Measurements from ENCODE around the gene MPPED1.

MPPED1 gene

DNA sequence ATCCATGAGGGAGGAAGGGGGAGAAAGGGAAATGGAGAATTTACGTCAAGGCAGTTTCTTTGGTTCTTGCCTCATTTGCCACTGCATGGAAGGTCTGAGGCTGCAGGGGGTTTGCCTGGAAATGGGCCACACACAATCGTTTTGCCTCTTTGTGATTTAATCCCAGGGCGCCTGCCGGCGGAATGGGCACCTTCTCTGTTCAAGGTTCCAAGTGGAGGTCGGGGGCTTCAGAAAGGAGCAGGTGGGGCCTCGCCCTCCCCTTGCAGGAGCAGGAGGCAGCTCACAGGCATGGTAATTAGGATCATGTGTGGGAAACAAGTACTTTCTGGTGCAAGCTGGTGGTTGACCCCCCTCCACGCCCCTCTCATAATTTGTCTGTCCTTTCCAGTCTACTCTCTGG is 29.9 kb downstream of the MPPED1 start:
- TF ChIP-seq, protein P1, sequence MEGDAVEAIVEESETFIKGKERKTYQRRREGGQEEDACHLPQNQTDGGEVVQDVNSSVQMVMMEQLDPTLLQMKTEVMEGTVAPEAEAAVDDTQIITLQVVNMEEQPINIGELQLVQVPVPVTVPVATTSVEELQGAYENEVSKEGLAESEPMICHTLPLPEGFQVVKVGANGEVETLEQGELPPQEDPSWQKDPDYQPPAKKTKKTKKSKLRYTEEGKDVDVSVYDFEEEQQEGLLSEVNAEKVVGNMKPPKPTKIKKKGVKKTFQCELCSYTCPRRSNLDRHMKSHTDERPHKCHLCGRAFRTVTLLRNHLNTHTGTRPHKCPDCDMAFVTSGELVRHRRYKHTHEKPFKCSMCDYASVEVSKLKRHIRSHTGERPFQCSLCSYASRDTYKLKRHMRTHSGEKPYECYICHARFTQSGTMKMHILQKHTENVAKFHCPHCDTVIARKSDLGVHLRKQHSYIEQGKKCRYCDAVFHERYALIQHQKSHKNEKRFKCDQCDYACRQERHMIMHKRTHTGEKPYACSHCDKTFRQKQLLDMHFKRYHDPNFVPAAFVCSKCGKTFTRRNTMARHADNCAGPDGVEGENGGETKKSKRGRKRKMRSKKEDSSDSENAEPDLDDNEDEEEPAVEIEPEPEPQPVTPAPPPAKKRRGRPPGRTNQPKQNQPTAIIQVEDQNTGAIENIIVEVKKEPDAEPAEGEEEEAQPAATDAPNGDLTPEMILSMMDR (IDR thresholded peaks at IDR 0.05; ENCODE audit: borderline replicate concordance, insufficient read depth, low read depth, low read length) = no peak

GRCh38 chr22:43442386-43443151 is 30.8 kb downstream of the MPPED1 start:
- TF ChIP-seq, protein P1 (IDR thresholded peaks at IDR 0.05; ENCODE audit: borderline replicate concordance, insufficient read depth, low read depth, low read length) = no peak
- H3K4me3 ChIP-seq (ENCODE audit: low read depth, low read length) = no peak overlapping the region

More for the DNA sequence above, 29.9 kb downstream of the MPPED1 start:
- no peak overlapping the region for H3K4me3 ChIP-seq (ENCODE audit: low read depth, low read length)

DNA sequence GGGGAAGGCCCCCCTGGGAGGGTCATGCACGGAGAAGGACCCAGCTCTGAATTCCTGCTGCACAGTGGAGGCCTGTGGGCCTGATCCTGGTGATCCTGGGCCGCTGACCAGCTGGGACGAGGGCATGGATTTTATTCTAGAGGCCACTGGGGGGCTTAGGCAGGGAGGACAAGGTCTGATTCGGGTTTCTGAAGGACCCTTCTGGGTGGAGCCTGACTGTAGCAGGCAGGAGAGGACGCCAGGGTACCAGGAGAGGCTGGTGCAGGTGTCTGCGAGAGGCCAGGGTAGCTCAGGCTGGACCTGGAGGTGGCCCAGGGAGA is 31.3 kb downstream of the MPPED1 start:
- H3K4me3 ChIP-seq (ENCODE audit: low read depth, low read length) = no peak overlapping the region
- TF ChIP-seq, protein P1 (IDR thresholded peaks at IDR 0.05; ENCODE audit: borderline replicate concordance, insufficient read depth, low read depth, low read length) = no peak

GRCh38 chr22:43446037-43446803 is 34.4 kb downstream of the MPPED1 start:
- TF ChIP-seq, protein P1 (IDR thresholded peaks at IDR 0.05; ENCODE audit: borderline replicate concordance, insufficient read depth, low read depth, low read length) = no peak
- H3K4me3 ChIP-seq (ENCODE audit: low read depth, low read length) = no peak overlapping the region

DNA sequence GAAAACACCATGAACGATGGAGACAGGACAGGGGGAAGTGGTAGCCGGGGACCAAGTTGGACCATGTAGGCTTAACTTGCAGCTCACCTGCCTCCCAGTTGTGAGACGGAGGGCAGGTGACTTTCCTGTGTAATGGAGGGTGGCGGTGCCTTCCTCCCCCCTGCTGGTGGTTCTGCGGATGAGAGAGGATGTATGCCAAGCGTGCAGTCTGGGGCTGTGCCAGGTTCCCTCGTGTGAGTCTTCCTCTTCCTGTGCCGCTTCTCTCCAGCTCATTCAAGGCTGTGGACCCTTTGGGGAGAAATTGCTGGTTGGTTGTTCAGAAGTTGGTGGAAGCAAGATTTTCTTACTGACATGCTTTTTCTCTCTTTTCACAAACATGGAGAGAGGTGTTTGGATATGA is 35.1 kb downstream of the MPPED1 start:
- no peak overlapping the region for H3K4me3 ChIP-seq (ENCODE audit: low read depth, low read length)
- TF ChIP-seq, protein P1 (IDR thresholded peaks at IDR 0.05; ENCODE audit: borderline replicate concordance, insufficient read depth, low read depth, low read length) = no peak

- no peak overlapping the region for H3K4me3 ChIP-seq (ENCODE audit: low read depth, low read length)
- TF ChIP-seq, protein P1 (IDR thresholded peaks at IDR 0.05; ENCODE audit: borderline replicate concordance, insufficient read depth, low read depth, low read length) = no peak
Measured at GRCh38 chr22:43447380-43447779, 35.6 kb downstream of the MPPED1 start.

DNA sequence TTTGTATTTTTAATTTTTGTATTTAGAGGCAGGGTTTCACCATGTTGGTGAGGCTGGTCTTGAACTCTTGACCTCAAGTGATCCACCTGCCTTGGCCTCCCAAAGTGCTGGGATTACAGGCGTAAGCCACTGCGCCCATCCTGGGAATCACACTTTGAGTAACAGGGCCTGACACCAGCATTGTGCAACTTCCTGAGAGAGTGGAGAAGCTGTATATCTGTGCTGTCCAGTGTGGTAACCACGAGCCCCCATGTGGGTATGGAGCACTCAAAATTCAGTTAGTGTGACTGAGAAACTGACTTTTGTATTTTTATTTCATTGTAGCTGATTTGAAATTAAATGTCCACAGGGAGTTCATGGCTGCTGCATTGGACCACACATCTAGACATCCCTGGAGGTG is 36.2 kb downstream of the MPPED1 start:
- H3K4me3 ChIP-seq (ENCODE audit: low read depth, low read length) = no peak overlapping the region
- TF ChIP-seq, protein P1 (IDR thresholded peaks at IDR 0.05; ENCODE audit: borderline replicate concordance, insufficient read depth, low read depth, low read length) = no peak

Measured in GM12875 (cell line).